Measurements from ENCODE around the gene DMRTB1. TPM values are rescaled to one million over a fixed set of nuclear protein-coding genes. Genes with fewer than 3 reads are reported as not detected.

DMRTB1 gene
- polyA plus RNA-seq, 1 donor = not detected

DNA sequence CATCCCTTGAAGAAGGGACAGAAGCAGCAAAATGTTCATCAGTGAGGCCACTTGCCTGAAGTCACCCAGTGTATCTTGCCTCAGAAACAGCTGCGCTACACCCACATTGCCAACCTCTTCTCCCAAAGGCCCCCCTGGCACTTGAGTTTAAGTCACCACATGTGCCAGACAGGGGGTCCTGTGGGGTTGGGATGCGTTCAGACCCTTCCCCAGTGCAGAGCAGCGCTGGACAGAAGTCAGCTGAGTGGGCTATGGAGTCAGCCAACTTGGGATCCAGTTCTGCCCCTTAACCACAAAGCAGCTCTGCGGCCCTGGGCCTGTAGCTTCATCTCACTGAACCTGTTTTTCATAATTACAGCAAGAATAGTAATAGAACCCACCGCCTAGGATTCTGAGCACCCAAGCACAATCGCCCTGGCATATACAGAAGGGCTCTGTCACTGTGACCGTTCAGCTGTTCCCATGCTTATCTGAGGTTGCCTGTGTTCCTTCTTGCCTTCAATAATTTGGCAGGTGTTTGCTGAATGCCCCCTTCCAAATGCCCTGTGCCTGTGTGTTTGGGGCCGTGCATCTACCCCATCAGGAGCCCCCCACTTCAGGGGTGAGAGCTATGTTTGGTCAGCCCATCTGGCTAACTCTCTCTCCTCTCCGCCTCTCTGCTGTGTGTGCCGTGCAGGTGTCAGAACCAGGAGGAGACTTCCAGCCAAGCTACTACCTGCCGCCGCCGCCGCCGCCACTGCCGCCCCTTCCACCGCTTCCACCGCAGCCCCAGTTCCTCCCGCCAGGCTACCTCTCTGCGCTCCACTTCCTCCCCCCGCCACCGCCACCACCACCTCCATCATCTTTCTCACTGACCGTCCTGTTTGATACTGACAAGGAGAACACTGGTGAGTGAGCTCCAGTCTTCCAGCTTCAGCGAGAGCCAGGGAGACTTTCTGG is 5.0 kb downstream of the DMRTB1 start:
- no peak for DNase-seq

DNA sequence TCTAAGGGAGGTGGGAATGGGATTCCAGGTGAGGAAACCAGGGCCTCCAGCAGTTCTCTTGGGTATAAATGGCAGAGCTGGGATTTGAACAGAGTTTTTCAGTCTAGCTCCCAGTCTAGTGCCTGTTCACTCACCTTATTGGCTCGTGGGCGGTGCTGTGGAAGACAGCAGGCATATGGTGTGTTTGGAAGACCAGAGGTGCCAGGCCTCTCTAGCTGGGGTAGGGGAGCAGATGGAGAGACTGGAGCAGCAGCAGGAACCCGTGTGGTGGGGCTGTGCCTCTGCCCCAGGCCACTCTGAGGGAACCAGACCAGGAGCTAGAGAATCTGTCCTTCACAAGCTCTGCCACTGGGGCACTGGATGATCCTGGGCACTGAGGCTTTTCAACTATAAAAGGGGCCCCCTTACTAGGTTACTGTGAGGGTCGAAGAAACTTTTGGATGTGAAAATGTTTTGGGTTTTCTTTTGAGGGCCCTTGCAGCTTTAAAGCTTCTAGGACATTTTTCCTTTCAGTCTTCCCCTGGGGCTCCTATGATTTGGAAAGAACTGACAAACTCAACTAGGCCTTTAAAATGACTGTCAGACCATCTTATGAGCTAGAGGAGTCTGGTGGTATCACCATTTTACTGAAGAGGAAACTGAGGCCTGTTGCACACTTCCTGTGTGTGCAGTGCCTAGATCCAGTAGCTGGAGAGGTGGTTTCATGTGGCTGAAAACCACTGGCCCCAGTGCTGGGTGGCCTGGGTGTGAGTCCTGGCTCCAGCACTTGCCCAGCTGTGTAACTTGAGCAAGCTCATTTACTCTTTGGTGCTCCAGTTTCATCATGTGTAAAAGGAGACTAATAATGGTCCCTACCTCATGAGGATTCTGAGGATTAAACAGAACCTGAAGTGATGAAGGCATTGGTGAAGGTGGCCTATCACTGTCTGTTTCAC is 6.1 kb downstream of the DMRTB1 start:
- DNase-seq = peak; percentile 10

DNA sequence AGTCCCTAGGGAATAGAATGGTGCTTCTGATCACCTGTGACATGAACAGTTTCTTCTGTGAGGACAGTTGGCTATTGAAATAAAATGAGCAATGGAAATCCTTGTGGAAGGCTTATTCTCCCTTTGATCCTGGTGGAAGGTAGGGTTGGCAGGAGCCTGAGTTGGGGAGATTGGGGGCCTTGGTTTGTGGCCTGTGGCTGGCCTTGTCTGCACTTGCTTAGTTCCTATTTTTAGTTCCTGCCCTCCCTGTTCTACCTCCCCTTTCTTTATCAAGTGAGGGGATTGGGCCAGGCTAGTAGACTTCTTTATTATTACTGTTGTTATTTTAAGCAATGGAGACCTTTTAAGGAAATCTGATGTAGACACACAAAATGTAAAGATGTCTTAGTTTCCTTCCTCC is 8.2 kb downstream of the DMRTB1 start:
- no peak for DNase-seq

DNA sequence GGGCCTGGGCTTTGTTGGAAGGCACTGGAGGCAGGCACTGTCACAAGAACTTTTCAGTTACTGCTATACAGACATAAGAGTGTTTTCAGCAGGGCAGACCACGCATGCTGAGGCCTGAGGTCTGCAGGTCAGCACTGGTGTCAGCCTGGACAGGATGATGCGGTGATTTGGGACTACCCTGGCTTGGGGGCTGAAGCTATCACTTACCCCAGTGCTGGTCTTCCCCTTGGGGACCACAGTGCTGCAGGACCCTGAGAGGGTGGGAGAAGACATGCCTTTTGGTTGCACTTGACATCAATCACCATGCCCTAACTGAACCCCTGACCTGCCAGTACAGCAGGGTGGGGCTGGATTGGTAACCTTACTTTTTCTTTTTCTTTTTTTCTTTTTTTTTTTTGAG is 9.2 kb downstream of the DMRTB1 start:
- DNase-seq = no peak

DNA sequence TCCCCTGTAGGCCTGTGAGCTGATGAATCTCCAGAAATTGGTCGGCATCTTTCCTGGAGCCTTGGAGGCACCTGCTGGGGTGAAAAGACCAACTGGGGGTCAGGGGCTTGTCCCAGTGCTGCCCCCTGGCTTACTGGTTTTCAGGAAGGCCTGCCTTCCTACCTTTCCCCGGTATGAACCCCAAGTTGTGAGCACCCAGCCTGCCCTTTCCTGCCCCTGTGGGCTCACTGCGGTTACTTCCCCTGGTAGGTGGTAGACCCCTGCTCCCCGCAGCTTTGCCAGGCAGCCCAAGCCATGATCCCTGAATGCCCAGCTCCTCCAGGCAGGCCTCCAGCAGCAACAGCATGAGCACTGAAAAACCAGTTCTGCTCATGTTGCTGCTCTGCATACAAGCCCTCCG is 10.2 kb downstream of the DMRTB1 start:
- DNase-seq = no peak

DNA sequence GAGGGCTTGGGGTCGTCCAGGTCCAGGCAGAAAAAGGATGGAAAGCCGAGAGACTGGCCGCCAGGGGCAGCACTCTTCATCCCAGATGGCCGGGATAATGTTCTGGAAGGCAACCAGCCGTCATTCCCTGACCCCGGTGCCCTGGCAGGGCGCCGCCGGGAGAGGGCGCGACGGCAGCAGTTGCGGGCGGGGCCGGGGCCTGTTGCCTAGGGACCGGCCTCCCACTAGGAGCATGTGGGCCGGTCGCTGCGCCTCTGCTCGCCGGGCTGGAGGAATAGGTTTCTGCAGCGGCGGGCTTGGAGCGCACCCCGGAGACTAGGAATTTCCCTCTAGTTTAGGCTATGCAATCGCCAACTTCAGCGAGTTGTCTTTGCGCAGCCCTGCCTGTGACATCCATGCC is 11.0 kb downstream of the DMRTB1 start:
- peak; percentile 41 for DNase-seq

DNA sequence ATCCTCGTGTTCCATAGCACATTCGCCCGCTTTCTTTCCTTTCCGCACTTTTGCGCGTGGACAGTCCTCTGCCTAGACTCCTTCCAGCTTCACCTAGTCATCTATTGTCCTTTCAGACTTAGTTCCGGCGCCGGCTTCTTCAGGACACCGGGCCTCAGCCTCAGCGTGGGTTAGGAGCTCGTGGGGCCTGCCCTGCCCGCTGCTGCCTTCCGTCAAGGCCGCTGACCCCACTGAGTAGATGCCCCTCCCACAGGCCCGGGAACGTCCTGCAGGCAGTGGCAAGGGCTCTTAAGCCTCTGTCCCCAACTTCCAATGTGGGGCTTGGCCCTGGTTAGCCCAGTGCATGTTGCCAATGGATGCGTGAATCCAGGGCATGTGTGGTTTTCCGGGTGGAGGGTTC is 11.4 kb downstream of the DMRTB1 start:
- DNase-seq = no peak

DNA sequence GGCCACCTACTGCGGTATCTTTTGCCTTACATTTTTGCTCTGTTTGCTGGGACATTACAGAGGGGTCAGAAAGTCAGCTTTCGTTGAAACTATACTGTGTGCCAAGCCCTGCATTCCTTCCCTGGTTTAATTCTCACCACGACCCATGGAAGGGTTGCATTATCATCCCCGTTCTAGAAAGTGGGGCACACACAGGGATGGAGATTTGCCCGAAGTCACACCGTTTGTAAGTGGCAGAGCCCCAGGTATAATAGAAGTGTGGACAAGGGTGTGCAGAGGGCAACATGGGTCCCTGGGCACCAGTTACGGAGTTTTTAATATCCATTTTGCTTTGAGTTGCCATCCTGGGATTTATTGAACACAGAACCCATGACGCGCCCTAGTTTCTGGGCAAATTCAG is 11.8 kb downstream of the DMRTB1 start:
- DNase-seq = no peak

DNA sequence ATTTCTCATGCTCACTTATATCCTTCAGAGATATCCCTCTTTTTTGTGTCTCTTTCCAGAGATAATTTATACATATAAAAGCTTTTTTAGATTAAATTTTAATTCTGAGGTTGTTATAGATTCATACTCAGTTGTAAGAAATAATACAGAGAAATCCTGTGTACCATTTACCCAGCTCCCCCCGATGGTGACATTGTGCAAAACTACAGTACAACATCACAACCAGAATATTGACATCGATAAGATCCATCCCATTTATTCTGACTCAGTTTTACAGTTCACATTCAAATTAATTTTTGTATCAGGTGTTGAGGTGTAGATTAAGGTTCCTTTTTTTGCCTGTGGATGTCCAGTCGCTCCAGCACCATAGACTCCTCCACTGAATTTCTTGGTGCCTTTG is 14.3 kb downstream of the DMRTB1 start:
- no peak for DNase-seq

DNA sequence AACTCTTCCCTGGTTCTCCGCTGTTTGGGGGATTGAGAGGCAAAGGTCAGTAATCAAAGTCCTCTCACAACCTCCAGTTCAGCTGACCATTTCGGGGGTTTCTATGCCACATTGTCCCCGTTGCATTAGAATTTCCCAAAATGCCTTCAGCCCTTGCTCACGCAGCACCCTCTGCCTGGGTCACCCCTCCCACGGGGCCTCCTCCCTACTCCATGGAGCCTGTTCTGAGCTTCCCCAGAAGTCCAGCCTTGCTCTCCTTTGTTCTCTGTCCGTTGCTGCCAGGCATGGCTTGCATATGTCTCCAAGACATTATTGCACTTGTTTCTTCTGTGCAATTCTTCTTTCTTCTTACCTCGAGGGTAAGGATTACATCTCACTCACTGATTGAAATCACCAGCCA is 16.5 kb downstream of the DMRTB1 start:
- no peak for DNase-seq

DNA sequence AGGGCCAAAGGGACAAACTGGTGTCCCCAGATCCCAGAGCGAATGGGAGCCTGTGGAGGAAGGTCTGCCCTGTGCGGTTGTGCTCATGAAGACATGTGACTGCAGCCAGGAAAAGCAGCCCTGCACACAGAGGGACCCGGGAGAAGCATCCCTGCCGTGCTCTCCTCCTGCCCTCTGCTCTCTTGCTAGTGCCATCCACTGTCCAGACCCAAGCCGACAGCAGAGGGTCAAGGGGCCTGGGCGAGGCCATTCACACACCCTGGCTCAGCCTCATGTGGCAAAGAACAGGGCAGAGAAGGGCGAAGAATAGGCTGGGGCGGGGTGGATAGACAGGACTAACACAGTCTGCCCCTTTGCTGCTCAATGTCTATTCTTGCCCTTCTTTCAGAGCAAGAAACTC is 17.4 kb downstream of the DMRTB1 start:
- DNase-seq = no peak

DNA sequence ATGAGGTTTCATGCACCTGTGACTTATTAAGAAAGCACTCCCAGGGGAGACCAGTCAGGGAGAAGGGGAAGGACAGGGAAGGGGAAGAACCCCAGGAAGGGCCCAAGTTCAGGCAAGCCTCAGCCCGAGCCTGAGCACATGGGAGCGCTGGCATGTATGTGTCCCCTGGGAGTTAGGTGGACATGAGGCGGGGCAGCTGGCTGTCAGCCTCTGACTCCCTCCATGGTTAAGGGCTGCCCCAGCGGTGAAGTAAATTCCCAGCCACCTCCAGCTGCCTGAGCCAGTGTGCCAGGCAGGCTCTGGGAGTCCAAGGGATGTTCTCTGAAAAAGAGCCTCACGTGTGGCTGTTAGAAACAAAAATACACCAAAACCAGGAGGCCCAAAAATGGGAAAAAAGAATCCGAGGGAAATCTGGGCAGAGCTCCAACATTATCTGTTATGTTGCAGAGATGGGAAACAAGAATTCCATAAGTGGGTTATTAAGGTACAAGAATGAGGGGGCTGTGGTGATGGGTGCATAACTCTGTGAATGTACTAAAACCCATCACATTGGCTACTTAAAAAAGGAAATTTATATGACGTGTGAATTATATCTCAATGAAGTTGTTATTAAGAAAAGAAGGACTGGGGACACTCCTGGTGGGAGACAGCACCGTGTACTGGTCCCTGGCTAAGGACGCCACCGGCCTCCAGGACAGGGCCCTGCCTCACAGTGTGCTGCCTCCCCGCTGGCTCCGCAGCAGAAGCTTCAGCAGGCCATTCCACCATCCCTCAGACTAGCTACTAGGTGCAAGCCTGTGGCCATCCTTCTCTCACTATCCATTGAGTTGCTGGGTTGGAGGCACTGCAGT is 18.7 kb downstream of the DMRTB1 start:
- no peak for DNase-seq

DNA sequence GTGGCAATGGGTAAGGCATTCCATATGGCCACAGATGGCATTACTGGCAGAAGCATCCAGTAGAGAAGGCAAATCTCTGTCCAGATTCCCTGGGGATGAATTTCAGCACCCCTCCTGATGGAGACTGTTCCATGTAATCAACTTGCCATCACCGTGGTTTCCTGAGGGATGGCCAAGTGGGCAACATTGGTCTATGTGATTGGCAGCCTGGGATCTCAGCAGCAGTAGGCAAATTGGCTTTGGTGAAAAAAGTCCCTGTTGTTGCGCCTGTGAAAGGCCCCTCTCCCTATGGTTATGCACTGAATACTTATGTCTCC is 19.3 kb downstream of the DMRTB1 start:
- no peak for DNase-seq

DNA sequence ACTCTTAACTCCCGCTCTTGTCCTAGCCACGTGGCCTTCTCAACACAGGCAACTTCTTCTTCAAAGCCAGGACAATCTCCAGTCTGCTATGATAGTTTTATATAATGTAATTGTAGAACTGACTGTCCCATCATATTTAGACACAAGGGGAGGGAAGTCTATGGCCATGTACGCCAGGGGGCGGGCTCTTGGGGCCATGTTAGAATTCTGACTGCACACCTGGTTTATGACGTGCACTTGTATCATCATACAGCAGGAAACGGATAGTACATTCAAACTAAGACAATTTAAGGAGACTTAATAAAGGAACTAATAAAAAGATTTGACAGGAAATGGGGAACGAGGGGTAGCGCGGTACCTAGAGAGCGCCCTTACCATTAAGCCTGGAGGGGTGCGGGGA is 21.5 kb downstream of the DMRTB1 start:
- no peak for DNase-seq

DNA sequence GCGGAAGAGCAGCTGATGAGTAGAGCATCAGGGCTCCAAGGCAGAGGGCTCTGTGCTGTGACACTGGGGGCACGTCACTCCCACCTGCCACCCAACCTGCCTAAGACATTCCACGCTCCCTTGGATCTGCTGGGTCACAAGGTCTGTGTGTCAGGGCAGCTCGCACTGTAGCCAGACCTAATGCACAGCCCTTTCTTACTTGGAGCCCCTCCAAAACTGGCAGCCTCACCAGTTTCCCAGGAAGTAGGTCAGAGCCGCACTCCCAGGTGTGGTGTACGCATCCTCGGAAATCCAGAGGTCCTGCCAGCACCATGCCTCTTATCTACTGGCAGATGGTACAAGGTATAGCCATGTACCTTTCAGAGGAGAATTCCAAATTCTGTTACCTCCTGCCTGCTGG is 22.3 kb downstream of the DMRTB1 start:
- no peak for DNase-seq

DNA sequence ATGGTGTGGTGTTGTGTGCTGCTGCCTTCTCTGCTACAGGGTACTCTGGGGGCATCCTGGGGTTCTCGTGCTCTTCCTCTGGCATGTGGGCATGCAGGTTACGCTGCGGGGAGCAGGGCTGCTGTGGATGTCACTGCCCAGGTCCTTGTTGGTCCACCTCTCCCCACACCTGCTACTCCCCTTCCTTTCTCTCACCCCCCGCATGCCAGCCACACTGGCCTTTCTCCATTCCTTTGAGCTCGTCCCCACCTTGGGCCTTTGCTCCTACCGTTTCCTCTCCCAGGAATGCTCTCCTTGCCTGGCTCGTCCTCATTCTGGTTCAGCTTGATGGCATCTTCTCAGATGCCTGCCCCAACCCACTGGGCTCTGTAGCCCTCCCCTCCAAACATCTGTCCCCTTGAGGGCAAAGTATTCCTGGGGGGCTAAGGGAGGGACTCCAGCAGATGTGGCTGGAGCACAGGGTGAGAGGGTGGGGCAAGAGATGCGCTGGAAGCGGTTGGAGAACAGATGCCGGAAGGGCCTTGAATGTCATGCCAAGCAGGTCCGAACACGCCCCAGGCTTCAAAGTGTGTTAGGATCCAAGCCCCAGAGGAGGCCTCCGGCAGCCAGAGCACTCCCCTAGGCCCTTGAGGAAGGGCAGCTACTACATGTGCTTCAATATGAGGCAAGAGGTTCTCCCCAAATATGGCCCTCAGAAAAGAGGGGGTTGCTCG is 23.4 kb downstream of the DMRTB1 start:
- no peak for DNase-seq

DNA sequence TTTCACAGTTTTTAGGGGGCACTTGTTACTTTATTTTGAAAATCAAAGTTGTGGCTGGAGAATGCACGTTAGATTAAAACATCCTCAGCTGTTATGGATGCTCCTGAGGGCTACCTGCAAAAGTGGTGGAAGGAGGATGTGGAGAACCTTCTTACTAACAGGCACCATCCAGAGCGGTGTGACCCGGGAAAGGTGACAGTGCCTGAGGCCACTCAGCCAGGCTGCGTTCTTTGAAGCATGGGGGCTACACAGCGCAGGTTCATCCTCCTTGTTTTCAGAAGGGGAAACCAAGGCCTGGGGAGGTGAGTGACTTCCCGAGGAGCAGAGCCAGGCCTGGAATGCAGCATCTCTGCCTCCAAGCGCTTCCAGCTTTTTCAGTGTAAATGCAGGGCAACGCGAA is 24.0 kb downstream of the DMRTB1 start:
- DNase-seq = no peak

DNA sequence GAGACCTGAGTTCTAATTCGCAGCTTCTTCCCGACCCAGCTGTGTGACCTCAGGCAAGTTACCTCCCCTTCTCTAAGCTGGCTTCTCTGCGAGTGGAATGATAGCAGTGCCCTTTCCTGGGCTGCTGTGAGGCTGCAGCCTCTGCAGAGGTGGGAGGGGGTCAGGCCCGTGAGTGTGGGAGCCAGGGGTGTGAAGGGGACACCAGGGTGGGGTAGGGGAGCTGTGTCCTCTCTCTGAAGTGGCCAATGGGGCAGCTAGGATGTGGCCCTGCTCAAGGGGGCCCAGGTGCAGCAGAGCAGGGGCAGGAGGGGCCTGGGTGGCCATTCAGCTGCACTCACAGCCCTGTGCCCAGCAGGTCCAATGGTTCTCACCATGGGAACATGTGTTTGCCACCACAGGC is 24.5 kb downstream of the DMRTB1 start:
- DNase-seq = no peak

DNA sequence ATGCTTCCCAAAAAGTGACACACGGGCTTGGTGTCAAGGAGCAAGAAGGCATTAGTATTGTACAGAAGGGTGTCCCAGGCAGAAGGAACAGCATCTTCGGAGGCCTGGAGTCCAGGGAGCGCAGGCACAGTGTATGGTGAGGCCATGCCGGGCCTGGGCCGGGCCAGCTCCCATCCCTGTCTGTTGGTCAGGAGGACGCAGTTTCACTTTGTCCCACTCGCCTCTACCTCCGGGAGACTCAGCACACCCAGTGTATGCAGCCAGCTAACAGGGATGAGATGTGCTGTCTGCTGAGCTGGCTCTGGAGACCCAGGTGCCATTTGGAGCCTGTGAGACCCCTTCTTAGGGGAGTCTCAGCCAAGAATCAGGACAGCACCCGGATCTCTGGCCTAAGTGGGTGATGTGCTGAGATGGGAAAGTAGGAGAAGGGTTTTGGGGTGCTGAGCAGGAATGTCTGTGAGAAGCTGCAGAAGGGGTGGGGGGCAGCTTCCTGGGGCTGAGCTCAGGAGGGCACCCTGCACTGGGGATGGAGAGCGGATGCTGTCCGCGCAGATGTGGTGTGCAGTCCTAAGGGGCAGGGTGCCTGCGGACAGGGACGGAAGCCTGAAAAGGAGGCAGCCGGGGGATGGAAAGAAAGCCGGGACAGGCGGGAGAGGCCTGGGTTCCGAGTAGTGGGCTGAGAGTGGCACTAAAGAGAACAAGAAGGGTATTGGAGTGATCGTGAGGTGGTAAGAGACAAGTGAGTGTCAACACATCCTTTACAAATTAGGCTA is 25.7 kb downstream of the DMRTB1 start:
- DNase-seq = no peak

DNA sequence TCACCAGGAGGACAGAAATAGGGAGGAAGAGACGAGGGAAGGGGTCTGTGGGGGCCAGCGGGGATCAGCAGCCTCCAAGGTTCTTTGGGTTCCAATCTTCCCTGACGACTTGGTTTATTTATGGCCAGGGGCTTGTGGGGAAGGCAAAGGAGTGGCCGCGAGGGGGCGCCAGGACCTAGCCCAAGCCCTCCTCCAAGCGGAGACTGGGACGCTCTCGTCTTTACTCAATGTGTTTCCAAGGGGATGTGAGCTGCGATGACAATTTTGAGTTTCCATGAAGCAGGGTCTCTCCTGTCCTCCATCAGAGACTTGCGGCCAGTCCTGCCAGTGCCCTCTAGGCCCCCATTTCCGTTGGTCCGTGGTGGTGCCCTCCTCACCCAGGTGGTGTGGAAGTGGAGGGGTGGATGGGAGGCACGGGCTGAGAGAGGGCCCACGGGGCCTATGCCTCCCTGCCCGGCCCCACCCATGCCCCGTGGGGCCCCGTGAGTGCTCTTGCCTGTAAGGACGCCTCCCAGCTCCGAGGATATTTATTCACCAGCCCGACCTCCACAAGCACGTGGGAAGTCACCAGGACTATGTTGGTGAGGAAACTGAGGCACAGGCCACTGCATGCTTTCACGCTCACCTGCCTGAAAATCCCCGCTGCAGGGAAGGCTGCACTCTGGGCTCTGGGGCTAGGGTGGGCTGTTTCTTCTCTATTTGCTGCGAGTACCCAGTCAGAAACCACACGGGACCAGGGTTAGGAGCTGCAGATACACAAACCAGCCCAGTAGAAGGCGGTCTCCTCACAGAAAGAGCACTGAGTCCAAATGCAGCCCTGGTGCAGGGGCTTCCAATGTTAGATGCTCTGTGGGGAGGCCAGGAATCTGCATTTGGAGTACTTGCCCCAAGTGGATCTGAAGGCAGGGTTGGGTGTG is 26.5 kb downstream of the DMRTB1 start:
- DNase-seq = peak; percentile 86

All from hindlimb muscle (tissue), 1 donor.